Jurkat, Clone E6-1 (cell line): ENCODE measurements around the gene C1orf50.
A peak's percentile ranks its signal among the peaks of the same experiment; 100 is the strongest.

Experiments used
- DNase-seq: peaks from one replicate; pipeline ENCODE4 v3.0.0-alpha.2; 2011; ENCODE audit warnings: low read depth, low spot score
- H3K4me3 ChIP-seq: 2 replicates; pipeline ENCODE4 v1.5.1; 2011; ENCODE audit warnings: mild to moderate bottlenecking, low read length, control low read depth, moderate library complexity

C1orf50 gene

DNA sequence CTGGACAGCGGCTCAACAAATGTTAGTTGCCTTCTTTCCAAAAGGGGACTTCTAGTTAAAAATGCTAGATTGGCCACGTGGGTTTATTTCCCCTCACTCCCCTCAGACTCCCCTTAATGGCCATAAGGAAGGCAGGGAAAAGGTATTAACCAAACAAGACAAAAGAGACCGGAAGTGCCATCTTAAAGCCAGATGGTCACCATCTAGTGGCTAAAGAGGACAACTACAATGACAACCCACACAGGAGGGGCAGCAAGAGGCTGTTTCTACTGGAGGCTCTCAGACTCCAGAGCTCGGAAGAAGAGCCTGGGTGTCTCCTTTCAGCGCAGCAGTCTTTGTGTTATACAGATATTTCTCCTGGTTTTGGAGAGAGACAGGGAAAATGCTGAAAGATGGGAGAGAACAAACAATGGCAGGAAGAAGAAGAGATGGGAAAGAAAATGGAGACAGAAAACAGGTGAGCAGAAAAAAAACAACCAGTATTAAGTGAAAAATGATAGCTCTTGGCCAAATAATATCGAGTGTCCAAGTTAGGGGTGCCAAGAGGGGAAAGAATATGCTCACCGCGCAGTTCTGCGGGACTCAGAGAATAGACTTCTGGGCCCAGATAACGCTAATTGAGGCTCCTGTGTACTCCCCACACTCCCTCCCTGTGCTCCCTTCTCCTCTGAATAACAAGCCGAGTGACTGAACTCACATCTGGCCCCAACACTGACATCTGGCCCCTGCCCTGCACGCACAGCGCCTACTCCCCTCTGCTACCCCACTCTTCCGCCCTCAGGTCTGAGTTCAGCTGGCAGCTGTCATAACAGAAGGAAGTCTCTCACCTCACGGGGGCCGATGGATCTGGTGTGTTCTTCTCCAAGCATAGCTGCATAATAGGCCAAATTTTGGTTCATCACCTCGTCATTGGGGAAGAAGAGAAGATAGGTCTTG, 9.8 kb upstream of the C1orf50 start:
- no peak overlapping the region for H3K4me3 ChIP-seq
- no peak for DNase-seq

- DNase-seq, result no peak
- H3K4me3 ChIP-seq, result no peak overlapping the region
Measured at GRCh38 chr1:42757892-42758275, 9.2 kb upstream of the C1orf50 start.

DNA sequence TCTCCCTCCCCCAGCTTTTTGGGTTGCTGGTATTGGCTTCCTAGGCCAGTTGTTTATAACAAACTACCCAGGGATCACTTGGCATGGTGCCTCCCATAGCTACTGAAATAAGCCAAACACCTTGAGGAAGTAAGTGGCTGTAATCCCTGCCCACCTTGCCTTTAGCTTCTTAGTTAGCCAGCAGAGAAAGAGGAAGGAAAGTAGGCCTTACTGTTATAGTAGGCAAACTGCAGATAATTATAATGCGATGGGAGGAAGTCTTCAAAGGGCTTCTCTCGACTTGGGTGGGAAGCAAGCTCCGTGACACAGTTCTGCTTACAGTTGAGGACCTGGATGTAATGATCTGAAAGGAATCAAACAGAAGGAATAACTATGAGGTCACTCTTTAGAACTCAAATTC, 8.4 kb upstream of the C1orf50 start:
- H3K4me3 ChIP-seq, result no peak overlapping the region

GRCh38 chr1:42759114-42759513, 7.9 kb upstream of the C1orf50 start:
- no peak for DNase-seq
- no peak overlapping the region for H3K4me3 ChIP-seq

More for the DNA sequence above, 8.4 kb upstream of the C1orf50 start:
- no peak for DNase-seq

DNA sequence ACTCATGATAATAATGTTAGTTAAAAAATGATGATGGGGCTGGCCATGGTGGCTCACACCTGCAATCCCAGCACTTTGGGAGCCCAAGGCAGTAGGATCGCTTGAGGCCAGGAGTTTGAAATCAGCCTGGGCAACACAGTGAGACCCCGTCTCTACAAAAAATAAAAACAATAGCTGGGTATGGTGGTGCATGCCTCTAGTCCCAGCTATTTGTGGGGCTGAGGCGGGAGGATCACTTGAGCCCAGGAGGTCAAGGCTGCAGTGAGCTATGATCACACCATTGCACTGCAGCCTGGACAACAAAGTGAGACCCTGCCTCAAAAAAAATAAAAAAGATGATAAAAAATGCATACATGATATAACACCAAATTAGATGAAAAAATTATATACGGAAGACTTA, 5.5 kb upstream of the C1orf50 start:
- H3K4me3 ChIP-seq, result no peak overlapping the region
- no peak for DNase-seq

DNA sequence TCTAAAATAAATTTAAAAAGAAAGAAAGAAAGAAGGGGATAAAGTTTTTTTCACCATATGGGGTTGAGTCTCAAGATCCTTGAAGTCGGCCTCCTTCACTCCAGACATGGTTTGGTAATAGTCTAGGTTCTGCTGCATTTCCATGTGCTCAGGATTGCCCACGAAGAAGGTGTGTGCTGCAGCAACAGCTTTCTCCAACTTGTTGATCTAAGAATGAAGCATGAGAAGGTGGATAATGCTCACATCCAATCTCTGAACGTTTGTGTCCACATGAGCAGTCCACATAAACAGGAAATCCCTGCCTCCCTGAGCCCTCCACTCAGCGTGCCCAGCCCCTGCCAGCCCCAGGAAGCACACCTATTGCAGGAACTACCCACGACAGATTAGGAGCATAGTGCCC, 4.8 kb upstream of the C1orf50 start:
- H3K4me3 ChIP-seq, result no peak overlapping the region
- DNase-seq, result no peak

DNA sequence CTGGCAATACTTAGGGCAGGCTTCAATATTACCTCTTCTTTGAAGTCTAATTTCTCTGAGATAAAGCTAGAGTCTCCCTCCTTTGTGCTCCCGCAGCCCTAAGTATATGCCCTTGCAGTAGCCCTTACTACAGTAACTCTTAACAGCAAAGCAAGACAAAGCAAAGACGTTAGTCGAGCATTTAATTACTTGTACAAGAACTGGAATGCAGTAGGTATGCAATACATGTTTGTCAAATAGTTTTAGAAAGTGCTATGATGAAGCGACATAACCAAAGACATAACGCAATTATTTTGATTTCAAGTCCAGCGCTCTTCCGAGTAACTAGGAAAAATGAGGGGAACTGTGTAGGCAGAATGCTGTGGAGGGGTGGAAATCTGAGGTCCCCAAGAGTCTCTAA, 1.8 kb upstream of the C1orf50 start:
- no peak for DNase-seq
- no peak overlapping the region for H3K4me3 ChIP-seq

- peak; percentile 44 for DNase-seq
- peak overlapping the region; percentile 88 for H3K4me3 ChIP-seq
Measured at GRCh38 chr1:42765832-42766740, 963 bp upstream of the C1orf50 start.

DNA sequence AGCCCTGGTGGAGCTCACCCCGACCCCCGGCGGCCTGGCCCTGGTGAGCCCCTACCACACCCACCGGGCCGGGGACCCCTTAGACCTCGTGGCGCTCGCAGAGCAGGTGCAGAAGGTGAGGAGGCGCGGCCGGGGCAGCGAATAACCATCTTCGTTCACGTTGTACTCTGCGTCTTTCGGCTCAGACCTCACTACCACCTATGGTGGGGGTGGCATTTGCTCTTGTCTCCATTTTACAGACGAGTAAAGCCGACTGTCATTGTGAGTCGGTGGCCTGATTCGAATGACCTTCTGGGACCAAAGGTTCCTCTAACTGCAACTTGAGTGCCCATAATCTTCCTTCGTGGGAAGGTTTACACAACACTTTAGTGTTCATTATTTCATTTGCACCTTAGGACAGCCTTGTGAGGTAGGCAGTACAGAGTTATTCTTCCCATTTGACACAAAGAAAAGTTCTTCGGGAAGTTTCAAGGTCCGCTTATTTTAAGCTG, 506 bp downstream of the C1orf50 start:
- no peak for DNase-seq
- peak overlapping the region; percentile 88 for H3K4me3 ChIP-seq

GRCh38 chr1:42768172-42768571, 1.1 kb downstream of the C1orf50 start:
- no peak for DNase-seq
- peak overlapping the region; percentile 88 for H3K4me3 ChIP-seq

DNA sequence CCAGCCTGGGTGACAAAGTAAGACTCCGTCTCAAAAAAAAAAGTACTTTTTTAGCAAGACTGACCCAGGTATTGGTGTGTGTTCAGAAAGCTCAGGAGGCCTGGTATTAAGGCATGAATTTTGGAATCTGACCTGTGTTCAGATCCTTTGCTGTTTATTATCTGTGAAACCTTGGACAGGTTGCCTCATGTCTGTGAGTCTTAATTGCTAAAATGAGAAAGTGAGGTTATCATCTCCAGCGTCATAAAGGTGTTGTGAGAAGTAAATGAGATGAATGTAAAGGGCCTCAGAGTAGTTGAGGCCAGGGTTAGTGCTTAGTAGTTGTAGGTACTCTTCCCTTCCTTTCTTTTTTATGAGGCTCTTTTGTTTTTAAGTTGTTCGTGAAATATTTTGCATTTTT, 2.8 kb downstream of the C1orf50 start:
- no peak for DNase-seq
- no peak overlapping the region for H3K4me3 ChIP-seq

GRCh38 chr1:42773420-42773819, 6.4 kb downstream of the C1orf50 start:
- DNase-seq, result no peak
- no peak overlapping the region for H3K4me3 ChIP-seq

DNA sequence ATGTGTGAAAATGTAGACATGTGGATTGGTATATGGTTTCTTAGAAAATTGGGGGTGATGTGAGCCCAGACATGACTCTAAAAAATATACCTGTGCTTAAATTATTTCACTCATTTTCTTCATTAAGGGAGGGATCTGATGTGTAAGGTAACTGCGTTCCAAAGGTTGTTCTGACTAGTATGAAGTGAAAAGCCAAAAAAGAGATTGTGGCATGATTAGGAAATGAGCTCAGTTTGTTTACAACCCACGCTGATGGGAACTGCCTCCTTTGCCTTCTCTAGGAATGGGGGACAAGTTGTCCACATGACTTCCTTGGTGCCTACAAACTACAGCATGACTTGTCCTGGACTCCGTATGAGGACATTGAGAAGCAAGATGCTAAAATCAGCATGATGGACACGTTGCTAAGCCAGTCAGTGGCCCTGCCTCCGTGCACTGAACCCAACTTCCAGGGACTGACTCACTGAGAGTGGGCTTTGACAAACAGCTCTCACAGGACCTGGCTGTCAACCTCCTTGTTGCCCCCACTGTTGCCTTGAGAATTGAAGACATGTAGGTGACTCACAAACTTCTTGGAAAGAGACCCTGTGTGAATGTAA, 8.0 kb downstream of the C1orf50 start:
- H3K4me3 ChIP-seq, result no peak overlapping the region
- no peak for DNase-seq

DNA sequence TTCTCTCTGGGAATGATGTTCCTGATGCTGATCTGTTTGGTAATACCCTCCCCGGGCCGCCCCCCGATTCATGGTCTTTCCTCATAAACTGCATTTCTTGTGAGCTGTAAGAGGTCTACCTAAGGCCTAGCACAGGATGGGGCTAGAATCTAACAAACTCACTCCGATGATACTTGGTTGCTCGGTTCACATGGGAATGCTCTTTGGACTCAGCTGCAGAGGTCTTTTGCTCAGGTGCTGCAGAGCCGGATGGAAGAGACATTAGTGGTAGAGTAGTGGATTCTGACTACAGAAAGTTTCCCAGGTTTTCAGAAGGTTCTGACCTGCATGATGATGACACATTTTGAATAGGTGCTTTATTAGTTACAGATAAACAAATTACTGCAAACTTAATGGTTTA, 9.5 kb downstream of the C1orf50 start:
- H3K4me3 ChIP-seq, result no peak overlapping the region
- DNase-seq, result no peak

GRCh38 chr1:42777852-42778251, 10.8 kb downstream of the C1orf50 start:
- peak; percentile 31 for DNase-seq
- no peak overlapping the region for H3K4me3 ChIP-seq

DNA sequence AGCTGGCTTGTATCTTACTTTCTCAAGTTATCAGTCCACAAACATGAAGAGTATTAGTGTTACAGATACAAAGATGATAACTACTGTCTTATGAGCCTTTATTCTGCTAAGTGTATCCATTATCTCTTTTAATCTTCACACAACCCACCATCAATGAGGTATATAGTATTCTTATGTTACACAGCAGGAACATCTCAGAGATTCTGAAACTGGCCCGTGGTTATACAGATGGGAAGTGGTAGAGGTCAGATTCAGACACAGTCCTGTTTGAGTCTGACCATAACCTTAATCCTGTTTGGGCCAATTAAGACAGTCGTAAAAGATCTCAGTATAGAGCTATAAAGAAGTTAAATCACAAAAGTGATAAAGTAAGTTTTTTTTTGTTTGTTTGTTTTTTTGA, 12.7 kb downstream of the C1orf50 start:
- no peak for DNase-seq

GRCh38 chr1:42780176-42780575, 13.1 kb downstream of the C1orf50 start:
- no peak overlapping the region for H3K4me3 ChIP-seq
- no peak for DNase-seq

More for the DNA sequence above, 12.7 kb downstream of the C1orf50 start:
- H3K4me3 ChIP-seq, result no peak overlapping the region

DNA sequence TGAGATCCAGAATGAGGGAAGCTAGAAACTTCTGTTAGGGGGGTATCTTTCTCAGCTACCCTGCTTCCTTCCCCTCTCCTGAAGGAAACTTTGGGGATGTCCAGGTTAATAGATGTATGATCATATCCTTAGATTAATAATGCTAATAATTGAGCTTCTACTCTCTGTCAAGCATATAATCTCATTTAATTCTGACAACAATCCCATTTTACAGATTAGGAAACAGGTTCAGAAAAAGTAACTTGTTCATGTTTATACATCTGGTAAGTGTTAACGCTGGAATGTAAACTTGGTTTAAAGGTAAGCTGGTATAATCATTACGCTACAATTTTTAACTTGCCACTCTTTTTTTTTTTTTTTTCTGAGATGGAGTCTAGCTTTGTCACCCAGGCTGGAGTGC, 16.0 kb downstream of the C1orf50 start:
- no peak for DNase-seq
- H3K4me3 ChIP-seq, result no peak overlapping the region

DNA sequence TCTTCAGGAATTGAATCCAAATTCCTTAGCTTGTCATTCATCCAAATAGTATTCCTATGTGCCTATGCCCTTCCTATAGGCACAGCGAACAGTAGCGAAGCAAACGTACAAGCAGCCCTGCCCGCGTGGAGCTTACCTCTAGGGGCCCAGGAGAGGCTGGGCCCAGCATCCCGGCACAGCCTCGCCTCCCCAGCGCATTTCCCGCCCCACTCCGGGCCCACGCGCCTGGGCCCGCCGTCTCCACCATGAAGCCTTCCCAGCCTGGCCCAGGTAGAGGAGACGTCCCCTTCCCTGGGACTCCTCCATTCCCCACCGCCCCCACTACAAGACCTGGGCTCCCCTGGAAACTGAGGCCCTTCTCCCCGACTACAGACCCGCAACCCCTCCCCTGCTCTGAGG, 17.5 kb downstream of the C1orf50 start:
- H3K4me3 ChIP-seq, result no peak overlapping the region
- DNase-seq, result no peak
